ENCODE results near the gene IDH3B.
A peak's percentile ranks its signal among the peaks of the same experiment; 100 is the strongest.

DNA sequence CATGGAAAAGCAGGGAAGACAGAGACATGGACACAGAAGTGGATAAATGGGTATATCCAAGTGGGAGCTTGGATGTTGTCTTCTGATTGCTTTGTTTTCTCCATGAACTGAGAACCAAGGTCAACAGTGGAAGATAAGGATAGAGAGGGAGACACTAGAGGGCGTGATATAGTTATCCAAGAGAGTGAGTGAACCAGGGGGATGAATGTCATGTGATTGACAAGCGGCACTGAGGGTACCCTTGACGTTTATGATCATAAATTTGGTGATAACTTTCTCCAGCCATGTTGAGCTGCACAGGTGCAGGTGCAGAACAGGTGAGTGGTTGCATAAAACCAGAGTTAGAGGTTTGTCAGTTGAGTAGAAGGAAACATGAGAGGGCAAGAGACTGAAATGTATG is 49.3 kb upstream of the IDH3B start:
- TF ChIP-seq EP300 (IDR thresholded peaks at IDR 0.05; ENCODE audit: low read length) (no peak), MYBL2 (IDR thresholded peaks at IDR 0.05; ENCODE audit: low read depth) (no peak), MYBL2 (CRISPR knock-in tag; IDR thresholded peaks at IDR 0.05; ENCODE audit: borderline replicate concordance) (no peak), CTCF (IDR thresholded peaks at IDR 0.05 in 2 of 3, conservative IDR thresholded peaks at IDR 0.05 in 1 of 3; ENCODE audit: insufficient read depth in 2 of 3, low read depth in 1 of 3, low read length in 3 of 3) (peak; percentile 37 to 56 (median 55); a peak in 5 of 6 replicates), ZNF707 (CRISPR knock-in tag; conservative IDR thresholded peaks at IDR 0.05) (no peak), RCOR1 (IDR thresholded peaks at IDR 0.05; ENCODE audit: borderline replicate concordance in 1 of 2, low read depth in 2 of 2, low read length in 2 of 2) (no peak), ZNF274 (IDR thresholded peaks at IDR 0.05; ENCODE audit: borderline replicate concordance, low read depth, low read length) (no peak)
- TF ChIP-seq, protein P1, sequence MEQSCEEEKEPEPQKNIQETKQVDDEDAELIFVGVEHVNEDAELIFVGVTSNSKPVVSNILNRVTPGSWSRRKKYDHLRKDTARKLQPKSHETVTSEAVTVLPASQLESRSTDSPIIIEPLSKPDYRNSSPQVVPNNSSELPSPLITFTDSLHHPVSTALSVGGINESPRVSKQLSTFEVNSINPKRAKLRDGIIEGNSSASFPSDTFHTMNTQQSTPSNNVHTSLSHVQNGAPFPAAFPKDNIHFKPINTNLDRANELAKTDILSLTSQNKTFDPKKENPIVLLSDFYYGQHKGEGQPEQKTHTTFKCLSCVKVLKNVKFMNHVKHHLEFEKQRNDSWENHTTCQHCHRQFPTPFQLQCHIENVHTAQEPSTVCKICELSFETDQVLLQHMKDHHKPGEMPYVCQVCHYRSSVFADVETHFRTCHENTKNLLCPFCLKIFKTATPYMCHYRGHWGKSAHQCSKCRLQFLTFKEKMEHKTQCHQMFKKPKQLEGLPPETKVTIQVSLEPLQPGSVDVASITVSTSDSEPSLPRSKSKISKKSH (CRISPR knock-in tag; IDR thresholded peaks at IDR 0.05): no peak
- TF ChIP-seq, protein P2, sequence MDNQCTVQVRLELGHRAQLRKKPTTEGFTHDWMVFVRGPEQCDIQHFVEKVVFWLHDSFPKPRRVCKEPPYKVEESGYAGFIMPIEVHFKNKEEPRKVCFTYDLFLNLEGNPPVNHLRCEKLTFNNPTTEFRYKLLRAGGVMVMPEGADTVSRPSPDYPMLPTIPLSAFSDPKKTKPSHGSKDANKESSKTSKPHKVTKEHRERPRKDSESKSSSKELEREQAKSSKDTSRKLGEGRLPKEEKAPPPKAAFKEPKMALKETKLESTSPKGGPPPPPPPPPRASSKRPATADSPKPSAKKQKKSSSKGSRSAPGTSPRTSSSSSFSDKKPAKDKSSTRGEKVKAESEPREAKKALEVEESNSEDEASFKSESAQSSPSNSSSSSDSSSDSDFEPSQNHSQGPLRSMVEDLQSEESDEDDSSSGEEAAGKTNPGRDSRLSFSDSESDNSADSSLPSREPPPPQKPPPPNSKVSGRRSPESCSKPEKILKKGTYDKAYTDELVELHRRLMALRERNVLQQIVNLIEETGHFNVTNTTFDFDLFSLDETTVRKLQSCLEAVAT (IDR thresholded peaks at IDR 0.05): no peak

Data from K562 (cell line).